Endothelial cell of umbilical vein (primary cell): Measurements from ENCODE around the gene GTF2A2. TPM values are rescaled to one million over a fixed set of nuclear protein-coding genes. Genes with fewer than 3 reads are reported as not detected.

Experiments used
- BruUV-seq: library from RNA; stranded (reverse); fragments of 400-500 nt; replicated peaks from 2 replicates; lab custom pipeline; 2021; lab: Mats Ljungman, UMichigan
- CTCF ChIA-PET: fragments of 300-600, 350-600 bp; sonication (Branson Sonifier 250); formaldehyde crosslinking; loops from one replicate; lab custom pipeline; 2021; ENCODE audit warnings: antibody characterized with exemption, inconsistent platforms; lab: Charles Lee
- POLR2A ChIA-PET: fragments of 300-600, 350-600 bp; sonication (Branson Sonifier 250); formaldehyde crosslinking; loops from one replicate; lab custom pipeline; 2021; ENCODE audit warnings: antibody characterized with exemption, inconsistent platforms; lab: Charles Lee
- DNase-seq: peaks from one replicate; pipeline ENCODE4 v3.0.0-alpha.2; 2011; ENCODE audit warnings: low read depth, low spot score
- FAIRE-seq: peaks from 2 replicates; lab custom pipeline; 2011; peaks lifted over from hg19 to GRCh38; lab: Jason Lieb, UNC
- H2AFZ ChIP-seq: 2 replicates; pipeline ENCODE4 v1.6.0; 2012; ENCODE audit warnings: low read depth, low read length, control low read depth, inconsistent platforms
- H3K27ac ChIP-seq: 2 replicates; pipeline ENCODE4 v1.5.1; 2011; ENCODE audit warnings: low read depth, mild to moderate bottlenecking, control low read depth, low read length, moderate library complexity; ENCODE audit not compliant: insufficient read depth
- H3K27me3 ChIP-seq, 2 experiments: 2 replicates each; pipeline versions ENCODE4 v1.6.0 to v1.6.1; 2011; ENCODE audit warnings: low read length in 2 of 2, mixed read lengths in 1 of 2; ENCODE audit not compliant: control insufficient read depth in 2 of 2, insufficient read depth in 2 of 2
- H3K36me3 ChIP-seq, 2 experiments: 2 replicates in 1 of 2; 3 replicates in 1 of 2; pipeline ENCODE4 v1.5.1; 2011; ENCODE audit warnings: low read length in 2 of 2, mild to moderate bottlenecking in 1 of 2, moderate library complexity in 1 of 2; ENCODE audit not compliant: control insufficient read depth in 2 of 2, insufficient read depth in 2 of 2; ENCODE audit errors: extremely low read depth in 1 of 2
- H3K4me1 ChIP-seq: 3 replicates; pipeline ENCODE4 v1.5.1; 2011; ENCODE audit warnings: mild to moderate bottlenecking, low read length; ENCODE audit not compliant: control insufficient read depth, insufficient read depth; ENCODE audit errors: extremely low read depth
- H3K4me2 ChIP-seq: 2 replicates; pipeline ENCODE4 v1.6.1; 2011; ENCODE audit warnings: low read length, control low read depth, mixed read lengths; ENCODE audit not compliant: insufficient read depth
- H3K4me3 ChIP-seq, 3 experiments: fragments of 200-600 bp in 1 of 3; sonication (generic), shearing (Covaris generic) in 1 of 3; replicated peaks in 1 of 3; 2 replicates each; pipeline ENCODE4 v1.5.1; 2011 to 2016; ENCODE audit warnings: control low read depth in 3 of 3, low read length in 3 of 3, mild to moderate bottlenecking in 2 of 3, inconsistent platforms in 1 of 3, low read depth in 1 of 3, moderate library complexity in 1 of 3; ENCODE audit not compliant: insufficient read depth in 1 of 3
- H3K79me2 ChIP-seq: 2 replicates; pipeline ENCODE4 v1.6.0; 2012; ENCODE audit warnings: low read length, inconsistent platforms; ENCODE audit not compliant: control insufficient read depth, insufficient read depth
- H3K9ac ChIP-seq: replicated peaks from 2 replicates; pipeline ENCODE3; 2011; ENCODE audit warnings: low read length, control low read depth; ENCODE audit not compliant: insufficient read depth; ENCODE audit errors: extremely low read depth
- H3K9me1 ChIP-seq: replicated peaks from 3 replicates; pipeline ENCODE4 v1.6.0; 2011; ENCODE audit warnings: mild to moderate bottlenecking, low read length; ENCODE audit not compliant: control insufficient read depth, insufficient read depth; ENCODE audit errors: extremely low read depth
- H3K9me3 ChIP-seq: replicated peaks from 2 replicates; pipeline ENCODE4 v1.5.1; 2012; ENCODE audit warnings: low read length, inconsistent platforms; ENCODE audit not compliant: control insufficient read depth, insufficient read depth
- H4K20me1 ChIP-seq: replicated peaks from 2 replicates; pipeline ENCODE3; 2011; ENCODE audit warnings: mild to moderate bottlenecking, low read length; ENCODE audit not compliant: control insufficient read depth, insufficient read depth; ENCODE audit errors: extremely low read depth
- EZH2 ChIP-seq: IDR thresholded peaks from 2 replicates; pipeline ENCODE4 v1.6.1; 2012; ENCODE audit warnings: borderline replicate concordance, low read depth, mild to moderate bottlenecking, moderate library complexity, low read length, inconsistent platforms; ENCODE audit not compliant: severe bottlenecking
- FOS ChIP-seq: IDR thresholded peaks from 2 replicates; pipeline ENCODE4 v1.6.1; 2011; ENCODE audit warnings: mild to moderate bottlenecking, low read length, moderate library complexity, borderline replicate concordance; ENCODE audit not compliant: insufficient read depth
- GATA2 ChIP-seq: IDR thresholded peaks from 2 replicates; pipeline ENCODE4 v1.7.0; 2011; ENCODE audit warnings: low read depth, mild to moderate bottlenecking, moderate library complexity, mixed read lengths, low read length; ENCODE audit not compliant: insufficient read length, insufficient read depth
- JUN ChIP-seq: IDR thresholded peaks from 2 replicates; pipeline ENCODE4 v1.6.1; 2011; ENCODE audit warnings: borderline replicate concordance, low read depth; ENCODE audit not compliant: insufficient read length, insufficient read depth
- MYC ChIP-seq: IDR thresholded peaks from one replicate; pipeline ENCODE4 v1.6.1; 2011; ENCODE audit warnings: mild to moderate bottlenecking, low read depth, low read length
- POLR2AphosphoS5 ChIP-seq: IDR thresholded peaks from 2 replicates; pipeline ENCODE4 v1.6.1; 2012; ENCODE audit warnings: low read depth, mild to moderate bottlenecking, control low read depth, low read length, moderate library complexity; ENCODE audit not compliant: insufficient read depth
- dilution Hi-C: fragments of 300-500 bp; cut with MboI; formaldehyde crosslinking; loops from one replicate; pipeline ENCODE4 v1.15.0; 2019; ENCODE audit warnings: low sequenced_read_pairs; ENCODE audit not compliant: extremely low pct_ligation_motif_present
- intact Hi-C: fragments of 100-400 bp; cut with micrococcal nuclease; formaldehyde crosslinking; loops from one replicate; pipeline ENCODE4 v1.10.0; 2022
- polyA plus RNA-seq, 4 experiments: library from polyadenylated mRNA; depleted of rRNA in 3 of 4; stranded (reverse) in 3 of 4; unstranded in 1 of 4; fragments of >200 nt; gene quantifications; 2 replicates each; pipeline versions ENCODE4 v1.2.1 to v1.2.3, GENCODE V29; 2011 to 2012; ENCODE audit warnings: missing spikeins in 1 of 4
- total RNA-seq: library from RNA; stranded (reverse); gene quantifications from 2 replicates; pipeline ENCODE4 v1.2.3, GENCODE V29; 2021

Gene GTF2A2
- total and polyA plus RNA-seq, 2 donors (not counting 3 experiments of a cell fraction or from before 2014, with no cell fraction given), result 67.9 to 128 TPM

GRCh38 chr15:59595434-59595915, 61.8 kb downstream of the GTF2A2 start:
- POLR2A ChIA-PET, result no interaction called here
- Histone ChIP-seq H3K4me1 (no peaks in the 10 kb centered on the region), H3K27ac (no peak overlapping the region), H3K4me2 (no peak overlapping the region), H3K27me3 (peaks cover 3 to 4% of the 10 kb centered on the region in 2 experiments), H3K9me3 (no peaks in the 10 kb centered on the region), H3K4me3 (no peak overlapping the region), H4K20me1 (no peaks in the 10 kb centered on the region), H3K79me2 (no peaks in the 10 kb centered on the region), H3K9ac (no peak overlapping the region), H2AFZ (no peak overlapping the region), H3K36me3 (no peaks in the 10 kb centered on the region), H3K9me1 (no peaks in the 10 kb centered on the region)
- DNase-seq, result no peak
- TF ChIP-seq EZH2, result no peak
- no peak for TF ChIP-seq POLR2AphosphoS5
- no peak for TF ChIP-seq JUN
- TF ChIP-seq FOS, result no peak
- no peak for TF ChIP-seq MYC
- TF ChIP-seq GATA2, result no peak
- CTCF ChIA-PET, result interaction anchor here (0.7 to 0.8 kb wide), 2 partner anchors 17 to 63 kb away, joined by 3 read pairs; no protein-coding TSS in a partner anchor
- no peak for FAIRE-seq
- intact Hi-C loops (no loop called here), dilution Hi-C loops (no loop called here)
- BruUV-seq, result no TSS peak

GRCh38 chr15:59594991-59595390, 62.3 kb downstream of the GTF2A2 start:
- H3K9me1 ChIP-seq, result no peaks in the 10 kb centered on the region
- BruUV-seq, result no TSS peak
- H4K20me1 ChIP-seq, result no peaks in the 10 kb centered on the region
- no peaks in the 10 kb centered on the region for H3K4me1 ChIP-seq
- FAIRE-seq (no peak), DNase-seq (no peak)
- no peak for TF ChIP-seq GATA2
- H3K4me2 ChIP-seq, result no peak overlapping the region
- H3K36me3 ChIP-seq, result no peaks in the 10 kb centered on the region
- H3K27me3 ChIP-seq, result peaks cover 3 to 4% of the 10 kb centered on the region in 2 experiments
- ChIA-PET CTCF (interaction anchor here (0.7 to 2.2 kb wide), 2 partner anchors 18 to 62 kb away, joined by 3 to 9 read pairs; no protein-coding TSS in a partner anchor), POLR2A (no interaction called here)
- no peaks in the 10 kb centered on the region for H3K79me2 ChIP-seq
- no peaks in the 10 kb centered on the region for H3K9me3 ChIP-seq
- dilution Hi-C loops (no loop called here), intact Hi-C loops (no loop called here)
- H3K4me3 ChIP-seq, result no peak overlapping the region
- no peak overlapping the region for H2AFZ ChIP-seq
- H3K9ac ChIP-seq, result no peak overlapping the region
- H3K27ac ChIP-seq, result no peak overlapping the region
